Thyroid gland (tissue), 4 donors: ENCODE measurements around the gene DNA2.

Experiments used
- POLR2A ChIP-seq, 2 donors: fragments of 450-650 bp; IDR thresholded peaks; one replicate each; pipeline ENCODE4 v1.6.1; 2017; ENCODE audit warnings: antibody characterized with exemption in 2 of 2, mild to moderate bottlenecking in 2 of 2, moderate library complexity in 1 of 2
- TF ChIP-seq, protein P1 (sequence below), 6 experiments: fragments of 200-600 bp in 3 of 6; fragments of 450-650 bp in 3 of 6; sonication (generic) in 3 of 6; IDR thresholded peaks; one replicate each; pipeline ENCODE4 v1.5.1; 2016 to 2019; ENCODE audit warnings: antibody characterized with exemption in 6 of 6, mild to moderate bottlenecking in 2 of 6, inconsistent platforms in 1 of 6, moderate library complexity in 1 of 6

DNA sequence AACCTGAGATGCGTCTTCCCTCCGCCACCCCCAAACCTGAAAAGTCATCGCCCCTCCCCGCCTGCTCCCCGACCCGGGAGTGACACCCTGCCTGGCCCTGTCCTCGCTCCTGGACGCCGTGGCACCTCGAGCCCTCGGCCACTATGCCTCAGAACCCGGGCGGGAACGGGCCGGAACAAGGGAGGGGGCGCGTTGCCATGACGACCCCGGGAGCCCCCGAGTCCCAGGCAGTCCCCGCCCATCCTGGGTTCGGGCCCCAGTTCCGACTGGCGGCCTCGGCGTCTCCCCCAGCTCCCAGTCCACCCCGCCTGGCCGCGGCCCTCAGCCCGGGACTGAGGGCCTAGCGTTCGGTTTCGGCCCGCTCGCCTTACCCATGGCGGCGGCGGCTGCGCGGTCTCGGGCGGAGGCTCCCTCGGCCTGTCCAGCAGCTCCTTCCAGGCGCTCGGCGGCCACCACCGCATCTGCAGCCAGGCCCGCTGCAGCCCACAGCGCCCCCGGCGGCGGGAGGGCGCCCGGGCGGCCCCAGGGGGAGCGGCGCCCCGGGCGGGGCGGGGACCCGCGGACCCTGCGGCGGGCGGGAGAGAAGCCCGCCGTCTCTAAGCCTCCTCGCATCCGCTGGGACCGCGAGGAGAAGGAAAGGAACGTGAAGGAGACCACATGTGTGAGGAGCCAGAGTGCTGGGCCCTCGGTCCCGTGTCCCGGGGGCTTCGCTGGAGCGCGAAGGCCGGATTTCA lies 64.8 kb downstream of the DNA2 start, which contains the start of gene RUFY2:
- TF ChIP-seq, protein P1, sequence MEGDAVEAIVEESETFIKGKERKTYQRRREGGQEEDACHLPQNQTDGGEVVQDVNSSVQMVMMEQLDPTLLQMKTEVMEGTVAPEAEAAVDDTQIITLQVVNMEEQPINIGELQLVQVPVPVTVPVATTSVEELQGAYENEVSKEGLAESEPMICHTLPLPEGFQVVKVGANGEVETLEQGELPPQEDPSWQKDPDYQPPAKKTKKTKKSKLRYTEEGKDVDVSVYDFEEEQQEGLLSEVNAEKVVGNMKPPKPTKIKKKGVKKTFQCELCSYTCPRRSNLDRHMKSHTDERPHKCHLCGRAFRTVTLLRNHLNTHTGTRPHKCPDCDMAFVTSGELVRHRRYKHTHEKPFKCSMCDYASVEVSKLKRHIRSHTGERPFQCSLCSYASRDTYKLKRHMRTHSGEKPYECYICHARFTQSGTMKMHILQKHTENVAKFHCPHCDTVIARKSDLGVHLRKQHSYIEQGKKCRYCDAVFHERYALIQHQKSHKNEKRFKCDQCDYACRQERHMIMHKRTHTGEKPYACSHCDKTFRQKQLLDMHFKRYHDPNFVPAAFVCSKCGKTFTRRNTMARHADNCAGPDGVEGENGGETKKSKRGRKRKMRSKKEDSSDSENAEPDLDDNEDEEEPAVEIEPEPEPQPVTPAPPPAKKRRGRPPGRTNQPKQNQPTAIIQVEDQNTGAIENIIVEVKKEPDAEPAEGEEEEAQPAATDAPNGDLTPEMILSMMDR (IDR thresholded peaks at IDR 0.05): peak in 4 of 6 experiments; percentile 33 to 99 (median 96)
- peak; percentile 50 to 70 for TF ChIP-seq POLR2A (IDR thresholded peaks at IDR 0.05)
